ENCODE data around the gene CD302.
"Not testable (repeated sequence)": the region's sequence is repeated elsewhere in the genome, so short reads cannot be mapped to it uniquely, and the experiment has no call there.

Gene CD302

GRCh38 chr2:159795841-159796690 lies 1.9 kb downstream of the CD302 start:
- DNase-seq = no peak
- H3K9me3 ChIP-seq (ENCODE audit: control insufficient read depth, low read length) = no peaks in the 10 kb centered on the region
- H3K4me1 ChIP-seq (ENCODE audit: control insufficient read depth, insufficient read depth, low read length, poor library complexity, severe bottlenecking) = peaks cover 7% of the 10 kb centered on the region
- H3K36me3 ChIP-seq (ENCODE audit: control insufficient read depth, insufficient read depth, low read length) = no peaks in the 10 kb centered on the region
- H3K27ac ChIP-seq (ENCODE audit: insufficient read depth, low read length, poor library complexity, severe bottlenecking) = no peak overlapping the region
- no peaks in the 10 kb centered on the region for H3K27me3 ChIP-seq (replicated peaks; ENCODE audit: control insufficient read depth, insufficient read depth, low read length, poor library complexity, severe bottlenecking)
- no peak overlapping the region for H3K4me3 ChIP-seq (ENCODE audit: insufficient read depth, low read depth, low read length, poor library complexity, severe bottlenecking)

DNA sequence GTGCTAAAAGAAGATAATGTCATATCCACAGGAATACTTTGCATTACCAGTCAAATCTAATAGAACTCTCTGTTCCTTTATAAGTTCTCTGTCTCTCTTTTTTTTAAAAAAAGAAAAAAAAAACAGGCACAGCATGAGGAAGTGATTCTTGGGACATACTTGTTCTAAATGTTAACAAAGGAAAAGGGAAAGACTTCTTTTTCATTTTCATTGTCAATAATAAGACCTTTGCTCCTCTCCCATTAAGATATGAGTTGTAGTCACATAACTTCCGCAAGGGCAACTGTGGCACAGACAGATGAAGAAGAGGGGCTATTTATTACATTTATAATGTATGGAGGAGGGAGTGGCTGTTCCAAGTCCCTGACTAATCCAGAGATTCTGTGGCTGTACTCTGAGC lies 4.7 kb downstream of the CD302 start:
- H3K36me3 ChIP-seq (ENCODE audit: control insufficient read depth, insufficient read depth, low read length) = no peaks in the 10 kb centered on the region
- H3K27me3 ChIP-seq (replicated peaks; ENCODE audit: control insufficient read depth, insufficient read depth, low read length, poor library complexity, severe bottlenecking) = no peaks in the 10 kb centered on the region
- H3K9me3 ChIP-seq (ENCODE audit: control insufficient read depth, low read length) = no peaks in the 10 kb centered on the region
- H3K4me1 ChIP-seq (ENCODE audit: control insufficient read depth, insufficient read depth, low read length, poor library complexity, severe bottlenecking) = peaks cover 3% of the 10 kb centered on the region
- DNase-seq = no peak
- H3K27ac ChIP-seq (ENCODE audit: insufficient read depth, low read length, poor library complexity, severe bottlenecking) = no peak overlapping the region
- no peak overlapping the region for H3K4me3 ChIP-seq (ENCODE audit: insufficient read depth, low read depth, low read length, poor library complexity, severe bottlenecking)

GRCh38 chr2:159792599-159792998 lies 5.4 kb downstream of the CD302 start:
- H3K27ac ChIP-seq (ENCODE audit: insufficient read depth, low read length, poor library complexity, severe bottlenecking) = no peak overlapping the region
- H3K9me3 ChIP-seq (ENCODE audit: control insufficient read depth, low read length) = no peaks in the 10 kb centered on the region
- H3K4me1 ChIP-seq (ENCODE audit: control insufficient read depth, insufficient read depth, low read length, poor library complexity, severe bottlenecking) = peaks cover under 1% of the 10 kb centered on the region
- DNase-seq = no peak
- H3K36me3 ChIP-seq (ENCODE audit: control insufficient read depth, insufficient read depth, low read length) = no peaks in the 10 kb centered on the region
- H3K4me3 ChIP-seq (ENCODE audit: insufficient read depth, low read depth, low read length, poor library complexity, severe bottlenecking) = no peak overlapping the region
- no peaks in the 10 kb centered on the region for H3K27me3 ChIP-seq (replicated peaks; ENCODE audit: control insufficient read depth, insufficient read depth, low read length, poor library complexity, severe bottlenecking)

GRCh38 chr2:159792036-159792435 lies 6.0 kb downstream of the CD302 start:
- Histone ChIP-seq H3K27me3 (replicated peaks; ENCODE audit: control insufficient read depth, insufficient read depth, low read length, poor library complexity, severe bottlenecking) (no peaks in the 10 kb centered on the region), H3K4me3 (ENCODE audit: insufficient read depth, low read depth, low read length, poor library complexity, severe bottlenecking) (no peak overlapping the region), H3K4me1 (ENCODE audit: control insufficient read depth, insufficient read depth, low read length, poor library complexity, severe bottlenecking) (no peaks in the 10 kb centered on the region), H3K36me3 (ENCODE audit: control insufficient read depth, insufficient read depth, low read length) (no peaks in the 10 kb centered on the region), H3K9me3 (ENCODE audit: control insufficient read depth, low read length) (no peaks in the 10 kb centered on the region), H3K27ac (ENCODE audit: insufficient read depth, low read length, poor library complexity, severe bottlenecking) (no peak overlapping the region)
- no peak for DNase-seq

DNA sequence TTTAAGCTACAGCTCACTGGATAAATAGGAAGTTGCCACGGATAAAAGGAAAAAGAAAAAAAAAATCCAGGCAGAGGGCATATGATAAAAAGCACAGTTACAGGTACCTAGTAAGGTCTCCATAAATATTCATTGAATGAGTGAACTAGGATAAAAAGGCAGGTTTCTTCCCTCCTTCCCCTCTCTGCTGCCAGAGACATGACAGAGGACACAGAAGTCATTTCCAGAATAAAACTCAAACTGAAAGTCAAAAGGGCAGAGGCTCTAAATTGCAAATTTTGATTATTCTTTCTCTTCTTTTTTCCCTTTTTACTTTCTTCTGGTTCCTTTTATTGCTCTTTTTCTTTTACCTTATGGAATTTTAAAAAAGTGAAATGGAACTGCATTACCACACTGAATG lies 7.7 kb downstream of the CD302 start:
- no peak for DNase-seq
- Histone ChIP-seq H3K9me3 (ENCODE audit: control insufficient read depth, low read length) (no peaks in the 10 kb centered on the region), H3K36me3 (ENCODE audit: control insufficient read depth, insufficient read depth, low read length) (no peaks in the 10 kb centered on the region), H3K4me3 (ENCODE audit: insufficient read depth, low read depth, low read length, poor library complexity, severe bottlenecking) (no peak overlapping the region), H3K4me1 (ENCODE audit: control insufficient read depth, insufficient read depth, low read length, poor library complexity, severe bottlenecking) (no peaks in the 10 kb centered on the region), H3K27me3 (replicated peaks; ENCODE audit: control insufficient read depth, insufficient read depth, low read length, poor library complexity, severe bottlenecking) (no peaks in the 10 kb centered on the region), H3K27ac (ENCODE audit: insufficient read depth, low read length, poor library complexity, severe bottlenecking) (no peak overlapping the region)

DNA sequence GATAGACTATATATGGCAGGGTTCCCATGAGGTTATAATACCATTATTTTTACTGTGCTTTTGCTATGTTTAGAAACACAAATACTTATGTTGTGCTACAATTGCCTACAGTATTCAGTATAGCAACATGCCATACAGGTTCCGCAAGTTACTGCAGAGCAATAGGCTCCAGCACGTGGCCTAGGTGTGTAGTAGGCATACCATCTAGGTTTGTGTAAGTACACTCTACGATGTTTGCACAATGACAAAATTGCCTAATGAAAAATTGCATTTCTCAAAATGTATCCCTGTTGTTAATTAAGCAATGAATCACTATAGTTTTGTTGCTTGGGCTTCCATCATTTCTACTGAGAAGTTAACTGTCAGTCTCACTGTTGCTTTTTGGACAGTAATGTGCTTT lies 9.8 kb downstream of the CD302 start:
- no peaks in the 10 kb centered on the region for H3K36me3 ChIP-seq (ENCODE audit: control insufficient read depth, insufficient read depth, low read length)
- no peaks in the 10 kb centered on the region for H3K9me3 ChIP-seq (ENCODE audit: control insufficient read depth, low read length)
- H3K4me1 ChIP-seq (ENCODE audit: control insufficient read depth, insufficient read depth, low read length, poor library complexity, severe bottlenecking) = no peaks in the 10 kb centered on the region
- no peak for DNase-seq
- no peak overlapping the region for H3K4me3 ChIP-seq (ENCODE audit: insufficient read depth, low read depth, low read length, poor library complexity, severe bottlenecking)
- H3K27ac ChIP-seq (ENCODE audit: insufficient read depth, low read length, poor library complexity, severe bottlenecking) = no peak overlapping the region
- no peaks in the 10 kb centered on the region for H3K27me3 ChIP-seq (replicated peaks; ENCODE audit: control insufficient read depth, insufficient read depth, low read length, poor library complexity, severe bottlenecking)

DNA sequence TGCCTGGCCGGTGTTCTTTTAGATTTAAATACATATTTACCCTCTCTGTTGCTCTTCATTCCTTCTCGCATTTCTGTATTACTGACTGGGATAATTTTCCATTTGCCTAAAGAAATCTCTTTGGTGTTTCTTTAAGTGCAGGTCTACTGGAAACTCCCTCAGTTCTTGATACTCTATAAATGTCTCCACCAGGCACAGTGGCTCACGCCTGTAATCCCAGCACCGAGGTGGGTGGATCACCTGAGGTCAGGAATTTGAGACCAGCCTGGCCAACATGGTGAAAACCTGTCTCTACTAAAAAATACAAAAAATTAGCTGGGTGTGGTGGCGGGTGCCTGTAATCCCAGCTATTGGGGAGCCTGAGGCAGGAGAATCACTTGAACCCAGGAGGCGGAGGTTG lies 10.4 kb downstream of the CD302 start:
- H3K4me3 ChIP-seq (ENCODE audit: insufficient read depth, low read depth, low read length, poor library complexity, severe bottlenecking); H3K27ac ChIP-seq (ENCODE audit: insufficient read depth, low read length, poor library complexity, severe bottlenecking); H3K36me3 ChIP-seq (ENCODE audit: control insufficient read depth, insufficient read depth, low read length); H3K4me1 ChIP-seq (ENCODE audit: control insufficient read depth, insufficient read depth, low read length, poor library complexity, severe bottlenecking); H3K9me3 ChIP-seq (ENCODE audit: control insufficient read depth, low read length); H3K27me3 ChIP-seq (replicated peaks; ENCODE audit: control insufficient read depth, insufficient read depth, low read length, poor library complexity, severe bottlenecking); DNase-seq: not testable (repeated sequence)

DNA sequence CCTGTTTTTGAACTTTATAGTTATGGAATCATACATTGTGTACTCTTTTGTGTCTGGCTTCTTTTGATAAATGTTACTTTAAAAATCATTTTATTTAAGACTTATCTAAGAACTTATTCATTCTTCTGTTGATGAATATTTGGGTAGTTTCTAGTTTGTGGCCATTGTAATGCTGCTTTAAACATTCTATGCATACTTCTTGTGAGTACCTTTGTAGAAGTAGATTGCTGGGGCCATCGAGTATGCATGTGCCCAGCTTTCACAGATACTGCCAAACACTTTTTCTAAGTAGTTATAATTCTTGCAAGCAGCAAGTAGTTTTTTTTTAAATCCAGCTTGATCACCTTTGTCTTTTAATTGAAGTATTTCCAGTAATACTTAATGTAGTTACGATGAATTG lies 11.1 kb downstream of the CD302 start:
- DNase-seq = no peak
- no peaks in the 10 kb centered on the region for H3K4me1 ChIP-seq (ENCODE audit: control insufficient read depth, insufficient read depth, low read length, poor library complexity, severe bottlenecking)
- no peaks in the 10 kb centered on the region for H3K27me3 ChIP-seq (replicated peaks; ENCODE audit: control insufficient read depth, insufficient read depth, low read length, poor library complexity, severe bottlenecking)
- H3K27ac ChIP-seq (ENCODE audit: insufficient read depth, low read length, poor library complexity, severe bottlenecking) = no peak overlapping the region
- H3K9me3 ChIP-seq (ENCODE audit: control insufficient read depth, low read length) = no peaks in the 10 kb centered on the region
- no peak overlapping the region for H3K4me3 ChIP-seq (ENCODE audit: insufficient read depth, low read depth, low read length, poor library complexity, severe bottlenecking)
- no peaks in the 10 kb centered on the region for H3K36me3 ChIP-seq (ENCODE audit: control insufficient read depth, insufficient read depth, low read length)

DNA sequence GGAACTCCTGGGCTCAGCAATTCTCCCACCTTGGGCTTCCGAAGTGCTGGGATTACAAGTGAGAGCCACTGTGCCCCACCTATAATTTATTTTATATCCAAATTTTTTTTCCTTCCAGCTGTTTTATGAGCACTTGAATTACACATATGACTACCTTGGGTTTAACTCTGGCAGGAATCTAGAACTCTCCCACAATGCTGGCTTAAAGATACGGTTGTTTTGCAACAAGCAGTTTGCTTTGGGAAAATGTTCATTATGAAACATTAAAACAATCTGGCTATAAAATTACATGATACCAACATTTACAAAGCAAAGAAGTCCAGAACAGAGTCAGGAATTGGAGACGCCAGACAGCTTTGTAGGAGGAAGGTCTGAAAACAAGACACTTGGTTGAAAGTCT lies 12.8 kb downstream of the CD302 start:
- Histone ChIP-seq H3K9me3 (ENCODE audit: control insufficient read depth, low read length) (no peaks in the 10 kb centered on the region), H3K4me3 (ENCODE audit: insufficient read depth, low read depth, low read length, poor library complexity, severe bottlenecking) (no peak overlapping the region), H3K36me3 (ENCODE audit: control insufficient read depth, insufficient read depth, low read length) (no peaks in the 10 kb centered on the region), H3K27me3 (replicated peaks; ENCODE audit: control insufficient read depth, insufficient read depth, low read length, poor library complexity, severe bottlenecking) (no peaks in the 10 kb centered on the region), H3K4me1 (ENCODE audit: control insufficient read depth, insufficient read depth, low read length, poor library complexity, severe bottlenecking) (no peaks in the 10 kb centered on the region), H3K27ac (ENCODE audit: insufficient read depth, low read length, poor library complexity, severe bottlenecking) (no peak overlapping the region)
- no peak for DNase-seq

DNA sequence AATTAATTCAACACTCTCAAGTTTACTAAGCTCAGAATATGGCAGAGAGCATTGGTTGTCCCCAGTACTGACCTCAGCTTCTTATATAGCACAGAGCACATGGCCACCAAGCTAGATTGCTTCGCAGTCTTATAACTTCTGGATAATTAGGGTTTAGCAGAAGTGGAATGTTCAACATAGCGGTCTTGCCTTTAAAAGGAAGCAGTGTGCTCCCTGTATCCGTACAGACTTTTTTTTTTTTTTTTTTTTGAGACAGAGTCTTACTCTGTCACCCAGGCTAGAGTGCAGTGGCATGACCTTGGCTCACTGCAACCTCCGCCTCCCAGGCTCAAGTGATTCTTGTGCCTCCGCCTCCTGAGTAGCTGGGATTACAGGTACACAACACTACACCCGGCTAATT lies 13.3 kb downstream of the CD302 start:
- H3K4me3 ChIP-seq (ENCODE audit: insufficient read depth, low read depth, low read length, poor library complexity, severe bottlenecking); H3K36me3 ChIP-seq (ENCODE audit: control insufficient read depth, insufficient read depth, low read length); H3K27ac ChIP-seq (ENCODE audit: insufficient read depth, low read length, poor library complexity, severe bottlenecking); H3K27me3 ChIP-seq (replicated peaks; ENCODE audit: control insufficient read depth, insufficient read depth, low read length, poor library complexity, severe bottlenecking); H3K9me3 ChIP-seq (ENCODE audit: control insufficient read depth, low read length); H3K4me1 ChIP-seq (ENCODE audit: control insufficient read depth, insufficient read depth, low read length, poor library complexity, severe bottlenecking); DNase-seq: not testable (repeated sequence)

Data from effector memory CD4-positive, alpha-beta T cell (primary cell).